GM21619 (cell line): ENCODE measurements around the gene SEC24B.
"Not testable (repeated sequence)": the region's sequence is repeated elsewhere in the genome, so short reads cannot be mapped to it uniquely, and the experiment has no call there.

ENCODE experiments used
- ATAC-seq: cut with Tn5 transposase; IDR thresholded peaks from one replicate; pipeline ENCODE4 v1.9.1; 2021; ENCODE audit not compliant: unreplicated experiment

Gene SEC24B

GRCh38 chr4:109497511-109497910 is 63.9 kb downstream of the SEC24B start:
- no peak for ATAC-seq

GRCh38 chr4:109499513-109499912 is 65.9 kb downstream of the SEC24B start:
- no peak for ATAC-seq

- no peak for ATAC-seq
These were observed 73.3 kb downstream of the SEC24B start for GRCh38 chr4:109506890-109507289.

GRCh38 chr4:109510687-109511086 is 77.1 kb downstream of the SEC24B start:
- ATAC-seq: no peak

GRCh38 chr4:109511414-109511813 is 77.8 kb downstream of the SEC24B start:
- ATAC-seq: no peak

GRCh38 chr4:109513368-109513767 is 79.8 kb downstream of the SEC24B start:
- ATAC-seq: not testable (repeated sequence)

GRCh38 chr4:109532182-109532581 is 98.6 kb downstream of the SEC24B start:
- ATAC-seq: no peak

GRCh38 chr4:109545401-109545800 is 111.8 kb downstream of the SEC24B start:
- ATAC-seq: no peak

GRCh38 chr4:109547394-109547793 is 113.8 kb downstream of the SEC24B start:
- ATAC-seq: no peak

GRCh38 chr4:109548655-109549054 is 115.0 kb downstream of the SEC24B start:
- ATAC-seq: no peak

GRCh38 chr4:109552237-109552636 is 118.6 kb downstream of the SEC24B start:
- ATAC-seq: no peak

GRCh38 chr4:109553130-109553529 is 119.5 kb downstream of the SEC24B start:
- ATAC-seq: no peak

GRCh38 chr4:109554971-109555370 is 121.4 kb downstream of the SEC24B start:
- ATAC-seq: no peak

- no peak for ATAC-seq
These were observed 123.8 kb downstream of the SEC24B start for GRCh38 chr4:109557433-109557832.

GRCh38 chr4:109558095-109558494 is 124.5 kb downstream of the SEC24B start:
- not testable (repeated sequence) for ATAC-seq

- peak; percentile 21 for ATAC-seq
These were observed 126.0 kb downstream of the SEC24B start for GRCh38 chr4:109559625-109559982.

- ATAC-seq: peak; percentile 91
These were observed 126.5 kb downstream of the SEC24B start, which contains the start of gene MCUB for GRCh38 chr4:109559983-109560686. MCUB (plus strand) TSS chr4:109560246; CDS start chr4:109560338, 92 bp downstream.

- ATAC-seq: peak; percentile 56
These were observed 127.3 kb downstream of the SEC24B start for GRCh38 chr4:109560687-109561461.

- ATAC-seq: no peak
These were observed 129.0 kb downstream of the SEC24B start for GRCh38 chr4:109562457-109563239.

- ATAC-seq: no peak
These were observed 137.9 kb downstream of the SEC24B start for GRCh38 chr4:109571494-109571893.

GRCh38 chr4:109572154-109572553 is 138.5 kb downstream of the SEC24B start:
- ATAC-seq: no peak
